Stomach smooth muscle (tissue), 2 donors: ENCODE measurements around the gene IGDCC3.

Experiments
- H3K27ac ChIP-seq: one replicate; pipeline ENCODE4 v1.7.0; 2013; ENCODE audit warnings: mild to moderate bottlenecking, low read length, inconsistent platforms
- H3K27me3 ChIP-seq, 2 donors: one replicate each; pipeline ENCODE4 v1.7.0; 2013; ENCODE audit warnings: low read length in 2 of 2; ENCODE audit not compliant: insufficient read depth in 2 of 2, control insufficient read depth in 1 of 2
- H3K36me3 ChIP-seq, 2 donors: one replicate each; pipeline ENCODE4 v1.7.0; 2013; ENCODE audit warnings: low read length in 2 of 2; ENCODE audit not compliant: control insufficient read depth in 2 of 2, insufficient read depth in 2 of 2
- H3K4me1 ChIP-seq: one replicate; pipeline ENCODE4 v1.7.0; 2013; ENCODE audit warnings: low read length; ENCODE audit not compliant: control insufficient read depth, insufficient read depth
- H3K4me3 ChIP-seq, 2 donors: one replicate each; pipeline ENCODE4 v1.7.0; 2013; ENCODE audit warnings: low read length in 2 of 2
- H3K9ac ChIP-seq, 2 donors: one replicate each; pipeline ENCODE4 v1.7.0; 2013; ENCODE audit warnings: low read length in 2 of 2, mild to moderate bottlenecking in 1 of 2
- H3K9me3 ChIP-seq, 2 donors: one replicate each; pipeline ENCODE4 v1.7.0; 2013; ENCODE audit warnings: low read length in 2 of 2; ENCODE audit not compliant: control insufficient read depth in 2 of 2
- donor health status: healthy.
- donor health status: Pancreatic carcinoma.

The IGDCC3 gene

DNA sequence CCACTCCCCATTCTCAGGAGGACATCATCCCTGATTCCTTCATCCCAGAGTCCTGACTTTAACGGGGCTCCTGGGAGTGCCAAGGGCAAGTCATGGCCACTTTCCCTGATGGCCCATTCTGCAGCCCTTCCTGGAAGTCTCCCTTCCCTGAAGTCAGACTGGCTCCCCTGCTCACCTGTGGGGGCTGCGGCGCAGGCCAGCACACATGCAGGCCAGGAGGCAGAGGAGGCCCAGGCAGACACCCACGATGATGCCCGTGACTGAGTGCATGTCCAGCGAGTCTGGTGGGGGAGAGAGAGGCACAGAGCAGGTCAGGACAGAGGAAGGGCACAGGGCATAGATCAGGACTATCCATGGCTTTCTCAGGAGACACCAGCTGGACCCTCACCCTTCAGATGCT is 8.6 kb upstream of the IGDCC3 start:
- Histone ChIP-seq H3K9ac (no peak overlapping the region), H3K4me3 (no peak overlapping the region), H3K27me3 (peaks cover 0 to 4% of the 10 kb centered on the region in 2 donors), H3K9me3 (no peaks in the 10 kb centered on the region), H3K4me1 (peaks cover 11% of the 10 kb centered on the region), H3K27ac (no peak overlapping the region), H3K36me3 (no peaks in the 10 kb centered on the region)

DNA sequence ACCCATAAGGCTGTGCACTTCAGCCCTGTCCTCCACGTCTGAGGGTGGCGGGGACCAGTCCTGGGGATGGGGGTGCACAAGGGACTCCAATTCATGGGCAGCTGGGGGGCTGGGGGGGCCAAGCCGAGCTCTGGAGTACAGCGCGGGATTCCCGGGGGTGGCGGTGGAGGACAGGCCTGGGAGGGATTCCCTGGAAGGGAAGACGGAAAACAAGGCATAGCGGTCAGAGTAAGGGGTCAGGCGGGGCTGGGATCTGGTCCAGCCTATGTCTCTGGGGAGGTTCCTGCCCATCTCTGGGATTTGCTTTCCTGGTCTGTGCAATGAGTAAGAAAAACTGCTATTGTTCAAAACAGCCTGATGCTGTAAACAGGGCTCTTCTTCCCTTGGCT is 8.1 kb upstream of the IGDCC3 start:
- Histone ChIP-seq H3K9ac (no peak overlapping the region), H3K4me3 (peak overlapping the region in 1 of 2 donors; percentile 49), H3K9me3 (no peaks in the 10 kb centered on the region), H3K4me1 (peaks cover 11% of the 10 kb centered on the region), H3K36me3 (no peaks in the 10 kb centered on the region), H3K27ac (no peak overlapping the region), H3K27me3 (peaks cover 0 to 4% of the 10 kb centered on the region in 2 donors)

DNA sequence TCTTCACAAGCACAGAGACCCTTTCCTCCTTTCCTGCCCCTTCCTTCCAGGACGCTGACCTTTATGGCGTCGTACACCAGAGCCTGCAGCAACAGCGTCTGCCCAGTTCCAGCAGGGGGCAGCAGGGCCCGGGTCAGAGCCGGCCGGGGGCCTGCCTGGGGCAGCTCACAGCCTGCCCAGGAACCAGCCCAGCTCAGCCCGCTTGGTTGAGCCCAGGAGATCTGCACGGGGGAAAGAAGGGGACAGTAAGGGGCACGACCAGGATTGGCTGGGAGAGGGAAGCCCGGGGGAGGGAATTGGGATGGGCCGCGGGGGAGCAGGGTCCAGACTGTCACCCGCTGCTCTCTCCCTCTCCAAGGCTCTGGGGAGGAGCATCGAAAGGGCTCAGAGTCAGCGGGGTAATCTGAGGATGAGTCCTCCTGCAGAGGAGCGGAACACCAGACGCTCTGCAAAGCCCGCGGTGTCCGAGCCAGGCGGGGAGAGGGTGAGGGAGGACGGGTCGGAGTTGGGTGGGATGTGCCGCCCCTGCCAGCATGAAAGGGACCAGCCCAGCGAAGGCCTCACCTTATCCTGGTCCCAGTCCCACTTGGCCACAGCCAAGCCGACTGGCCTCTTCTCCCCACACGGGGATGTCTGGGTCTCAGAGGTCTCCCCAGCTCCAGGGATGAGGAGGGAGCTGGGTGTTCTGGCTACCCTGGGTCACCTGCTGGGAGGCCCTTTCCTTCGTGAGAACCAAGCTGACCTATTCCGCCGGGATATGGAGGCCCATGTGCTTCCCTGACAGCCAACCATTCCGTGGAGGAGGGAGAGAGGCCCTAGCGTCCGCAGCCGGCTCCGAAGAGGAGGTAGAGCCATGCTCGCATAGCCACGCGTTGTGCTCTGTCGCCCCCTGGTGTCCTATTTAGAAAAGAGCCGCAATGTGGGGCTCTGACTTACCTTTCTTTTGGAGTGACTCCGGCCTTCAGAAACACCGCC is 7.4 kb upstream of the IGDCC3 start:
- Histone ChIP-seq H3K4me3 (peak overlapping the region; percentile 48 to 49), H3K27ac (no peak overlapping the region), H3K36me3 (no peaks in the 10 kb centered on the region), H3K4me1 (peaks cover 11% of the 10 kb centered on the region), H3K9me3 (no peaks in the 10 kb centered on the region), H3K27me3 (peaks cover 2 to 6% of the 10 kb centered on the region in 2 donors), H3K9ac (peak overlapping the region in 1 of 2 donors; percentile 18)

DNA sequence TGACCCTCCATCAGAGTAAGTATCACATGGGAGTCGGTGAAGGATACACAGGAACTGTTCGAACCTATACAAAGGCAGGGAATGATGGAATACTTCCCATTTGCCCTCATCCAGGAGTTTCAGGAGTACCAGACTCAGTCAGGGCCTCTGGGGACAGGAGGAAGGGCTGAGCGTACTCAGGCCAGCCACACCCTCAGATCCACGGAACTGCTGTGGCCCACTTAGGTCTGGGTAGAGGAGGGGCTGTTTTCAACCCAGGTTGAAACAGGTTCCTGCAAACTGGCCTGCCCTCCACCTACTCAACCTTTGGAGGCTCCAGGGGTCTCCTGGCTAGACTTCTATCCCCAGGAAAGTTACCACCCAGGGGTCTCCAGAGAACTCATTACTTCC is 6.7 kb upstream of the IGDCC3 start:
- Histone ChIP-seq H3K36me3 (no peaks in the 10 kb centered on the region), H3K9ac (no peak overlapping the region), H3K27me3 (peaks cover 4 to 11% of the 10 kb centered on the region in 2 donors), H3K4me3 (no peak overlapping the region), H3K4me1 (peaks cover 11% of the 10 kb centered on the region), H3K9me3 (no peaks in the 10 kb centered on the region), H3K27ac (no peak overlapping the region)

DNA sequence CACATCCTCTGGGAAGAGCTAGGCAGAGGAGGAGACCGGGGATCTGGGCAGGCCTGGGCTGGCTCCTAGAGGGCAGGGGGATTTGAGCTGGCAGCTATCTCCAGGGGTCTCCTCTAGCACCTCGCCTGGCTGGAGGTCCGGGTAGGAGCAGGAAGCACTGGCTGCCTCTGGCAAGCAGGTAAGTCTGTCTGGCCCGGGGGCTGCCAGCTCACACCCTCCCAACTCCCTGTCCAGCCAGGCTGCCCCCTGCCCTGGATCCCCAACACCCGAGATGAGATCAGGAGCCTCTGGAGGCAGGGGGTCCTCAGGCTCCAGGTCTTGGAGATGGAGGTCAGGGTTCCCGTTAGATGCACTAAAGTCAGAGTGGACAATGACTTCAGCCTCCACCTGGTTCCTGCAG is 6.2 kb upstream of the IGDCC3 start:
- H3K27ac ChIP-seq, result no peak overlapping the region
- no peak overlapping the region for H3K4me3 ChIP-seq
- no peaks in the 10 kb centered on the region for H3K9me3 ChIP-seq
- H3K4me1 ChIP-seq, result peaks cover 11% of the 10 kb centered on the region
- no peak overlapping the region for H3K9ac ChIP-seq
- peaks cover 4 to 12% of the 10 kb centered on the region in 2 donors for H3K27me3 ChIP-seq
- H3K36me3 ChIP-seq, result no peaks in the 10 kb centered on the region

DNA sequence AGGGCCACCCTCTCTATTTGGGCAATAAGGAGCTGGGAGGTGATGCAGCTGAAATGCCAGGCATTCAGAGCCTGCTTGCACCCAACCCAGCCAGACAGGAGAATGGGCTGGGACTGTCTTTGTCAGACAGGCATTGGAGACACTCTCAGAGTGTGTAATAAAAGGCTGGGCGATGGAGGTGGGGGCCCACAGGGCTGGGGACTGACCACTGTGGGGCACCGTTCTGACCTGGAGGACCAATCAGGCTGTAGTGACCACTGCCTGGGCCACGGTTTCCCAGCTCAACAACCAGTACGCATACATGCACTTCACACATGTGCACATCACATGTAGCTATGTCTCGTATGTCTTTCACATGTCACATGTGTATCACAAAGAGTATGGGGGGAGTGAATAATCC is 5.7 kb upstream of the IGDCC3 start:
- Histone ChIP-seq H3K9me3 (no peaks in the 10 kb centered on the region), H3K4me1 (peaks cover 11% of the 10 kb centered on the region), H3K4me3 (no peak overlapping the region), H3K27me3 (peaks cover 5 to 16% of the 10 kb centered on the region in 2 donors), H3K9ac (no peak overlapping the region), H3K36me3 (no peaks in the 10 kb centered on the region), H3K27ac (no peak overlapping the region)

DNA sequence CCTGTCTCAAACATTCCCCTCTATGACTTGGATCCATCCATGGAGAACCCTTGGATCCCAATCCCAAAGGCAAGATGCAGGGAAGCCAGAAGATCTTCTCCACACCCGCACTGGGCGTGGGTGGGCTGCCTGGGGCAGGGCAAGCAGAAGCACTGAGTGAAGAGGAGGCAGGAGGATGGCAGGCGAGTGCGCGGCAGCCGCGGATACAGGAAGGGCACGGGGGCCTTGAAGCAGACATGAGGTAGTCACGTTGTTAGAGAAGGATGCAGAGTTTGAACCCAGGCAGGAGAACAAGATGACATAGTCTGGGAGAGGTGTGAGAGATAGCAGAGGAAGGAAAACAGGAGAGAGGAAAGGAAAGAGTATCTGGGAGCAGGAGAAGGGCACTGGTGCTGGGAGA is 5.1 kb upstream of the IGDCC3 start:
- Histone ChIP-seq H3K9ac (no peak overlapping the region), H3K4me1 (peaks cover 15% of the 10 kb centered on the region), H3K4me3 (no peak overlapping the region), H3K27me3 (peaks cover 10 to 19% of the 10 kb centered on the region in 2 donors), H3K9me3 (no peaks in the 10 kb centered on the region), H3K27ac (no peak overlapping the region), H3K36me3 (no peaks in the 10 kb centered on the region)

DNA sequence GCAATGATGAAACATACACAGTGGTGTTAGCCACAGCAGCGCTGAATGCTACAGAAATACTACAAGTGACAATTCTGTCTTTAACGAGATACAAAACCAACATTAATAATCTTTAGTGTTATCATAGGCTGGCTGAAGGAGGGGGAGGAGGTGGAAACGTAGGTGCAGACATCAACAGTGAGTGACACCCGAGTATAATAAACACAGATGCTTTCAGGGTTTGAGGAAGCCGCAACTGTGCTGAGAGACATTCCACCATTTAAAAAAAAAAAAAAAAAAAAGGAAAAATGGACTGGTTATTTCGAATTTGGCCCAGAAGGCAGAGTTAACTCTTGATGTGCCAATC is 4.3 kb upstream of the IGDCC3 start:
- H3K4me3 ChIP-seq, result no peak overlapping the region
- no peaks in the 10 kb centered on the region for H3K36me3 ChIP-seq
- H3K9ac ChIP-seq, result no peak overlapping the region
- peaks cover 18% of the 10 kb centered on the region for H3K4me1 ChIP-seq
- H3K27ac ChIP-seq, result no peak overlapping the region
- H3K9me3 ChIP-seq, result no peaks in the 10 kb centered on the region
- H3K27me3 ChIP-seq, result peaks cover 10 to 19% of the 10 kb centered on the region in 2 donors

DNA sequence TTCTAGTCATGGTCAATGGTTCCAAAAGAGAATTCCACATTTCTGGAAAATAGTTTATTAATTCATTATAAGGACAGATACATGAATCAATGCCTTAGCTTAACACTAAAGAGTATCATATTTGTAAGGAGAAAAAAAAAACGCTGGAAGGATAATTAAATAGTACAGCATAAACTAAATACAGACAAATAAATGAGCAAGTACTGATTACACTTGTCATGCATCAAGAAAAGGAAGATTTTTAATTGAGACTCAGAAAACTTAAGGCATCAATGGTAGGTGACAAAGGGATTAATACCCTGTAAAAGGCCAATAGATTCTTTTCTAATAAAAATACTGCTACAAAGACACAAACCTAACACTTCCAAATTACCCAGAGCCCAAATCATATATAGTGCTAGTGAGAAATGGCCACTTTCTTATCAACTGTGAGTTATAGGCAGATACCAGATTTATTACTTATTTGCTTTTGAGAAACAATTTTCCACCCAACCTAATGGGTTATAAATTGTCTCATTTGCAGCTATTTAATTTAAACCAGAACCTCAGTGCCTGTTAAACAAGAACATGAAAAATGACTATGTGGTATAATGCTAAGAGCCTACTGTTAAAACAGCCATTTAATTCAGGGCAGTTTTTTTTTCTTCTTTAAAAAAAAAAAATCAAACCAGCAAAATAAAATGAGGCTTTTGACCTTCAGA is 3.8 kb upstream of the IGDCC3 start:
- Histone ChIP-seq H3K27ac (no peak overlapping the region), H3K27me3 (peaks cover 15 to 21% of the 10 kb centered on the region in 2 donors), H3K9me3 (no peaks in the 10 kb centered on the region), H3K9ac (no peak overlapping the region), H3K36me3 (no peaks in the 10 kb centered on the region), H3K4me3 (no peak overlapping the region), H3K4me1 (peaks cover 23% of the 10 kb centered on the region)

DNA sequence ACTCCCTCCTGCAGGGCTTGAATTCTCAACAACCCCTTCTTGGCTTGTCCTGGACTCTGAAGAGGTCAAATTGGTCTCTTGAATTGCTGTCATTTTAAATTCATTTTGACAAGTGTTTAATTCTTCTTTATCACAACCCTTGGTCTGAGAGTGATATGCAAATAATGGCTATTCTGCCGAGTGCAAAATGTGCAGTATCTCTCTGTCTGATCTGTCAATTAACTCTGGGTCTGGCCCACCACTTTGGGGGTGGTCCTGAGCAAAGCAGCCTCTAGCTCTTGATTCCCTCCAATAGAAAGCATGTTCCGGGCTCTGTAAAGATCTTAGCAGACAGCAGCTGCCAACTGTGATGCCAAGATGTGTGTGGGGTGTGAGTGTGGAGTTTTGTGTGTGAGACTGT is 2.2 kb upstream of the IGDCC3 start:
- no peaks in the 10 kb centered on the region for H3K9me3 ChIP-seq
- H3K27me3 ChIP-seq, result peaks cover 23 to 33% of the 10 kb centered on the region in 2 donors
- no peak overlapping the region for H3K27ac ChIP-seq
- no peaks in the 10 kb centered on the region for H3K36me3 ChIP-seq
- H3K9ac ChIP-seq, result no peak overlapping the region
- peaks cover 21% of the 10 kb centered on the region for H3K4me1 ChIP-seq
- no peak overlapping the region for H3K4me3 ChIP-seq
